Keratinocyte (primary cell): Measurements from ENCODE around the gene RPL31. TPM values are rescaled to one million over a fixed set of nuclear protein-coding genes. Genes with fewer than 3 reads are reported as not detected.

ENCODE experiments used
- DNase-seq: peaks from one replicate; pipeline ENCODE4 v3.0.0-alpha.2; 2011; ENCODE audit warnings: low read depth, missing footprints, low spot score
- FAIRE-seq: peaks from 2 replicates; lab custom pipeline; 2011; peaks lifted over from hg19 to GRCh38; lab: Jason Lieb, UNC
- H2AFZ ChIP-seq: 2 replicates; pipeline ENCODE4 v1.6.0; 2012; ENCODE audit warnings: low read length, control low read depth, inconsistent platforms; ENCODE audit not compliant: control insufficient read depth
- H3K27ac ChIP-seq: 2 replicates; pipeline ENCODE4 v1.5.1; 2011; ENCODE audit warnings: low read length; ENCODE audit not compliant: control insufficient read depth, insufficient read depth
- H3K27me3 ChIP-seq: 3 replicates; pipeline ENCODE4 v1.6.0; 2011; ENCODE audit warnings: low read length; ENCODE audit not compliant: control insufficient read depth, insufficient read depth; ENCODE audit errors: extremely low read depth
- H3K36me3 ChIP-seq, 2 experiments: 2 replicates in 1 of 2; 3 replicates in 1 of 2; pipeline ENCODE4 v1.5.1; 2011; ENCODE audit warnings: low read length in 2 of 2, mild to moderate bottlenecking in 1 of 2; ENCODE audit not compliant: control insufficient read depth in 2 of 2, insufficient read depth in 2 of 2; ENCODE audit errors: extremely low read depth in 1 of 2
- H3K4me1 ChIP-seq: 3 replicates; pipeline ENCODE4 v1.5.1; 2011; ENCODE audit warnings: low read length; ENCODE audit not compliant: control insufficient read depth, insufficient read depth; ENCODE audit errors: extremely low read depth
- H3K4me2 ChIP-seq: 3 replicates; pipeline ENCODE4 v1.6.0; 2011; ENCODE audit warnings: low read depth, low read length; ENCODE audit not compliant: control insufficient read depth, insufficient read depth; ENCODE audit errors: extremely low read depth
- H3K4me3 ChIP-seq, 3 experiments: fragments of 200-600 bp in 1 of 3; sonication (generic) in 1 of 3; 2 replicates in 2 of 3; 3 replicates in 1 of 3; pipeline ENCODE4 v1.5.1; 2011 to 2016; ENCODE audit warnings: low read length in 3 of 3, mild to moderate bottlenecking in 3 of 3, control low read depth in 2 of 3, inconsistent platforms in 1 of 3, low read depth in 1 of 3, mixed read lengths in 1 of 3, mixed run types in 1 of 3, moderate library complexity in 1 of 3; ENCODE audit not compliant: control insufficient read depth in 2 of 3, insufficient read depth in 2 of 3; ENCODE audit errors: extremely low read depth in 1 of 3
- H3K79me2 ChIP-seq: 2 replicates; pipeline ENCODE4 v1.6.0; 2012; ENCODE audit warnings: low read length; ENCODE audit not compliant: control insufficient read depth, insufficient read depth
- H3K9ac ChIP-seq: 3 replicates; pipeline ENCODE4 v1.6.0; 2011; ENCODE audit warnings: low read length; ENCODE audit not compliant: control insufficient read depth, insufficient read depth; ENCODE audit errors: extremely low read depth
- H3K9me1 ChIP-seq: 3 replicates; pipeline ENCODE4 v1.6.0; 2011; ENCODE audit warnings: low read length; ENCODE audit not compliant: control insufficient read depth, insufficient read depth; ENCODE audit errors: extremely low read depth
- H3K9me3 ChIP-seq: 2 replicates; pipeline ENCODE4 v1.5.1; 2012; ENCODE audit warnings: low read depth, low read length; ENCODE audit not compliant: control insufficient read depth
- H4K20me1 ChIP-seq: 3 replicates; pipeline ENCODE4 v1.6.0; 2011; ENCODE audit warnings: low read length; ENCODE audit not compliant: control insufficient read depth, insufficient read depth; ENCODE audit errors: extremely low read depth
- EZH2 ChIP-seq: IDR thresholded peaks from one replicate; pipeline ENCODE4 v1.6.1; 2012; ENCODE audit warnings: inconsistent platforms, mild to moderate bottlenecking, low read length, moderate library complexity
- dilution Hi-C: fragments of 300-500 bp; cut with MboI; formaldehyde crosslinking; loops from one replicate; pipeline ENCODE4 v1.7.0; 2020; ENCODE audit warnings: low sequenced_read_pairs; ENCODE audit not compliant: extremely low pct_ligation_motif_present
- polyA plus RNA-seq, 5 experiments: library from polyadenylated mRNA; depleted of rRNA in 3 of 5; stranded (reverse) in 3 of 5; stranded (forward) in 1 of 5; unstranded in 1 of 5; fragments of >200 nt; gene quantifications; 1 replicate in 1 of 5; 2 replicates in 3 of 5; 3 replicates in 1 of 5; pipeline versions ENCODE4 v1.2.1 to v1.2.3, GENCODE V29; 2011 to 2012; ENCODE audit warnings: missing spikeins in 2 of 5, low read depth in 1 of 5, low replicate concordance in 1 of 5
- TF ChIP-seq, protein P1 (sequence below), 3 experiments: IDR thresholded peaks in 1 of 3; conservative IDR thresholded peaks in 1 of 3; optimal IDR thresholded peaks in 1 of 3; 2 replicates in 2 of 3; 3 replicates in 1 of 3; pipeline versions ENCODE3 to v1.5.1; 2011; ENCODE audit warnings: low read length in 3 of 3, mild to moderate bottlenecking in 3 of 3, moderate library complexity in 2 of 3, control low read depth in 1 of 3, inconsistent platforms in 1 of 3; ENCODE audit not compliant: insufficient read depth in 2 of 3; ENCODE audit errors: extremely low read depth in 1 of 3

The RPL31 gene
- polyA plus RNA-seq, 1 donor (not counting 4 experiments of a cell fraction or from before 2014, with no cell fraction given): 2,795 TPM

DNA sequence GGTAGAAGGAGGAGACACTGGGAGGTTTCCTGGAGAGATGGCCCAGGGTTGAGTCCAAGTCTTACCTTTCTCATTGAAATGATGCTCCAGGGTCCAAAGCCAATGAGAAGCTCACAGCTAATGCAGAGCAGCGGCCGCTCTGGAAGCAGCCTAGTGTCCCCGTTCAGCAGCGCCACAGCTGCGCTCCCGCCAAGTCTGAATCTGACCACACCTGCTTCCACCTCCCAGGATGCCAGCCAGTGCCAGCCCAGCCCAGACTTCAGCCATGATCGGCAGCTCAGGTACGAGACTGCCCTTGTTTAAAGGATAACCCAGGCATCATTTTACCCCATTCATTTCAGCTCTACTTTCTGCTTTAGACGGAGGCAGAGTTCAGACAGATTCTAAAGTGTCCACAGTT, 11.9 kb upstream of the RPL31 start:
- H3K27ac ChIP-seq: no peak overlapping the region
- H3K9me3 ChIP-seq: no peaks in the 10 kb centered on the region
- H3K27me3 ChIP-seq: no peaks in the 10 kb centered on the region
- no peak overlapping the region for H2AFZ ChIP-seq
- TF ChIP-seq EZH2: no peak
- TF ChIP-seq, protein P1, sequence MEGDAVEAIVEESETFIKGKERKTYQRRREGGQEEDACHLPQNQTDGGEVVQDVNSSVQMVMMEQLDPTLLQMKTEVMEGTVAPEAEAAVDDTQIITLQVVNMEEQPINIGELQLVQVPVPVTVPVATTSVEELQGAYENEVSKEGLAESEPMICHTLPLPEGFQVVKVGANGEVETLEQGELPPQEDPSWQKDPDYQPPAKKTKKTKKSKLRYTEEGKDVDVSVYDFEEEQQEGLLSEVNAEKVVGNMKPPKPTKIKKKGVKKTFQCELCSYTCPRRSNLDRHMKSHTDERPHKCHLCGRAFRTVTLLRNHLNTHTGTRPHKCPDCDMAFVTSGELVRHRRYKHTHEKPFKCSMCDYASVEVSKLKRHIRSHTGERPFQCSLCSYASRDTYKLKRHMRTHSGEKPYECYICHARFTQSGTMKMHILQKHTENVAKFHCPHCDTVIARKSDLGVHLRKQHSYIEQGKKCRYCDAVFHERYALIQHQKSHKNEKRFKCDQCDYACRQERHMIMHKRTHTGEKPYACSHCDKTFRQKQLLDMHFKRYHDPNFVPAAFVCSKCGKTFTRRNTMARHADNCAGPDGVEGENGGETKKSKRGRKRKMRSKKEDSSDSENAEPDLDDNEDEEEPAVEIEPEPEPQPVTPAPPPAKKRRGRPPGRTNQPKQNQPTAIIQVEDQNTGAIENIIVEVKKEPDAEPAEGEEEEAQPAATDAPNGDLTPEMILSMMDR (optimal IDR thresholded peaks at IDR 0.05 in 1 of 3, IDR thresholded peaks at IDR 0.05 in 1 of 3, conservative IDR thresholded peaks at IDR 0.05 in 1 of 3; ENCODE audit: extremely low read depth in 1 of 3, insufficient read depth in 2 of 3, low read length in 3 of 3): no peak
- FAIRE-seq: no peak
- no peak for DNase-seq
- no peaks in the 10 kb centered on the region for H3K4me1 ChIP-seq
- peaks cover 2 to 39% of the 10 kb centered on the region in 2 experiments for H3K36me3 ChIP-seq
- no peaks in the 10 kb centered on the region for H3K9me1 ChIP-seq
- no peaks in the 10 kb centered on the region for H4K20me1 ChIP-seq
- no peak overlapping the region for H3K4me2 ChIP-seq
- dilution Hi-C loops: no loop called here
- no peak overlapping the region for H3K9ac ChIP-seq
- no peak overlapping the region for H3K4me3 ChIP-seq
- H3K79me2 ChIP-seq: no peaks in the 10 kb centered on the region

DNA sequence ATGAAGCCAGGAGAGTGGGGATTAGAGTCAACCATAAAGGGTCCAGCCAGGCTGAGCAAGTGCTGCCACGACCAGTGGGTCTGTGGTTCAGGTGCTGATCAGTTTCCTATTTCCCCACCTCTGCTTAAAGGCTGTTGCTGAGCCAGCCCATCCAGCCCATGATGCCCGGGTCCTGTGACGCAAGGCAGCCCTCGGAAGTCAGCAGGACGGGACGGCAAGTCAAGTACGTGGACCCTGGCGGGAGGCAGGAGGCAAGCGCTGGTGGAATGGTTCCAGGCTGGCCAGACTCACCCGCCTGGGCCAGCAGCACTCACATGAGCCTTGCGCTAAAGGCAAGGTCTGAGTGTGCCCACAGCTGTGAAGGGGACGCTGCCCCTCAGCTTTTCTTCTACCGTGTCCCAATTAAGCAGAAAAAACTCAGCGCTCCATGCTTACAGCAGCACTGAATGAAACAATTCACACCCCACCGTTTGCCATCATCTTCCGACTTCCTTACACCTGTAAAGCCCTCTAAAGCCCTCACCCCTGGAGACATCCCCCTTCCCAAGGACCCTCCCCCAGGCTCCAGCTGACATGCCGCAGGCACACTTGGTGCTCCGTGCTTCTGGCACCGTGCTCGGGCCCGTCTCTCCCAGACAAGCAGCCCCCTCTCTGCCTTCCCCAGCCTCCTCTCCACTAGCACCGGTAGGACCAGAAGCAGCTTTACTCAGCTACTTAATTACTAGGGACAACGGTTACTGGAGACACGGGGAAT, 11.3 kb upstream of the RPL31 start:
- Histone ChIP-seq H3K9me3 (no peaks in the 10 kb centered on the region), H3K79me2 (no peaks in the 10 kb centered on the region), H3K4me3 (no peak overlapping the region), H3K9me1 (no peaks in the 10 kb centered on the region), H2AFZ (no peak overlapping the region), H3K9ac (no peak overlapping the region), H3K27ac (no peak overlapping the region), H3K4me1 (no peaks in the 10 kb centered on the region), H3K36me3 (peaks cover 2 to 40% of the 10 kb centered on the region in 2 experiments), H3K27me3 (no peaks in the 10 kb centered on the region), H4K20me1 (no peaks in the 10 kb centered on the region), H3K4me2 (no peak overlapping the region)
- dilution Hi-C loops: no loop called here
- TF ChIP-seq, protein P1 (optimal IDR thresholded peaks at IDR 0.05 in 1 of 3, IDR thresholded peaks at IDR 0.05 in 1 of 3, conservative IDR thresholded peaks at IDR 0.05 in 1 of 3; ENCODE audit: extremely low read depth in 1 of 3, insufficient read depth in 2 of 3, low read length in 3 of 3): no peak
- no peak for TF ChIP-seq EZH2
- no peak for FAIRE-seq
- no peak for DNase-seq
